Measurements from ENCODE around the gene PAOX.
"Not testable (repeated sequence)": the region's sequence is repeated elsewhere in the genome, so short reads cannot be mapped to it uniquely, and the experiment has no call there.

DNA sequence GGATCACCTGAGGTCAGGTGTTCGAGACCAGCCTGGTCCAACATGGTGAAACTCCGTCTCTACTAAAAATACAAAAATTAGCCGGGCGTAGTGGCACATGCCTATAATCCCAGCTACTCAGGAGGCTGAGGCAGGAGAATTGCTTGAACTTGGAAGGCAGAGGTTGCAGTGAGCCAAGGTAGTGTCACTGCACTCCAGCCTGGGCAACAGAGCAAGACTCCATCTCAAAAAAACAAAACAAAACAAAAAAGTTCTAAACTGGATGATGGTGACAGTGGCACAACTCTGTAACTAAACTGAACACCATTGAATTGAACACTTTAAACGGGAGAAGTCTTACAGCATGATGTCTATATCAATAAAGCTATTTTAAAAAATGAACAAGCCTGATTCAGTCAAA, 2.9 kb upstream of the PAOX start:
- not testable (repeated sequence) for TF ChIP-seq POLR2A (IDR thresholded peaks at IDR 0.05)
- TF ChIP-seq, protein P1, sequence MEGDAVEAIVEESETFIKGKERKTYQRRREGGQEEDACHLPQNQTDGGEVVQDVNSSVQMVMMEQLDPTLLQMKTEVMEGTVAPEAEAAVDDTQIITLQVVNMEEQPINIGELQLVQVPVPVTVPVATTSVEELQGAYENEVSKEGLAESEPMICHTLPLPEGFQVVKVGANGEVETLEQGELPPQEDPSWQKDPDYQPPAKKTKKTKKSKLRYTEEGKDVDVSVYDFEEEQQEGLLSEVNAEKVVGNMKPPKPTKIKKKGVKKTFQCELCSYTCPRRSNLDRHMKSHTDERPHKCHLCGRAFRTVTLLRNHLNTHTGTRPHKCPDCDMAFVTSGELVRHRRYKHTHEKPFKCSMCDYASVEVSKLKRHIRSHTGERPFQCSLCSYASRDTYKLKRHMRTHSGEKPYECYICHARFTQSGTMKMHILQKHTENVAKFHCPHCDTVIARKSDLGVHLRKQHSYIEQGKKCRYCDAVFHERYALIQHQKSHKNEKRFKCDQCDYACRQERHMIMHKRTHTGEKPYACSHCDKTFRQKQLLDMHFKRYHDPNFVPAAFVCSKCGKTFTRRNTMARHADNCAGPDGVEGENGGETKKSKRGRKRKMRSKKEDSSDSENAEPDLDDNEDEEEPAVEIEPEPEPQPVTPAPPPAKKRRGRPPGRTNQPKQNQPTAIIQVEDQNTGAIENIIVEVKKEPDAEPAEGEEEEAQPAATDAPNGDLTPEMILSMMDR (IDR thresholded peaks at IDR 0.05) = not testable (repeated sequence)
